Measurements from ENCODE around the gene GPR6. TPM values are rescaled to one million over a fixed set of nuclear protein-coding genes. Genes with fewer than 3 reads are reported as not detected.
A peak's percentile ranks its signal among the peaks of the same experiment; 100 is the strongest.

GPR6 gene
- polyA plus RNA-seq, 3 donors = not detected

GRCh38 chr6:110018486-110018885, 40.4 kb downstream of the GPR6 start:
- H2AFZ ChIP-seq (ENCODE audit: insufficient read depth, low read depth, low read length, poor library complexity, severe bottlenecking) = no peak overlapping the region
- DNase-seq = no peak
- WGBS (ENCODE audit: insufficient coverage) = 77% methylated on average over 3 of the region's 5 CpGs
- Mint-ChIP-seq H3K4me1 (peaks cover 7% of the 10 kb centered on the region), H3K27ac (no peak overlapping the region), H3K9me3 (peaks cover 0 to 3% (median 0%) of the 10 kb centered on the region in 7 donors), H3K4me3 (no peak overlapping the region), H3K27me3 (ENCODE audit: low read depth in 3 of 3) (peaks cover 0 to 2% (median 1%) of the 10 kb centered on the region in 3 donors), H3K36me3 (no peaks in the 10 kb centered on the region)
- H3K36me3 ChIP-seq (replicated peaks in 1 of 2; ENCODE audit: control insufficient read depth in 1 of 2, insufficient read depth in 2 of 2, low read length in 2 of 2) = no peaks in the 10 kb centered on the region
- H3K4me2 ChIP-seq (replicated peaks; ENCODE audit: extremely low read depth, low read length, poor library complexity, severe bottlenecking) = no peak overlapping the region
- no peaks in the 10 kb centered on the region for H3K79me2 ChIP-seq (ENCODE audit: insufficient read depth, low read length)
- H3K9ac ChIP-seq (ENCODE audit: insufficient read depth, low read length, poor library complexity, severe bottlenecking) = no peak overlapping the region
- H4K20me1 ChIP-seq (ENCODE audit: insufficient read depth, low read length) = no peaks in the 10 kb centered on the region
- intact Hi-C loops (cut with micrococcal nuclease) = no loop called here
- H3K27me3 ChIP-seq (ENCODE audit: control insufficient read depth in 2 of 2, insufficient read depth in 2 of 2, low read length in 2 of 2) = no peaks in the 10 kb centered on the region
- TF ChIP-seq CTCF (IDR thresholded peaks at IDR 0.05) = no peak
- H3K9me3 ChIP-seq (replicated peaks in 1 of 2; ENCODE audit: control insufficient read depth in 1 of 2, insufficient read depth in 1 of 2, low read length in 2 of 2) = no peaks in the 10 kb centered on the region
- H3K4me3 ChIP-seq (replicated peaks in 1 of 3; ENCODE audit: low read depth in 2 of 3, low read length in 3 of 3) = no peak overlapping the region
- H3K27ac ChIP-seq (ENCODE audit: low read depth in 1 of 2, low read length in 2 of 2) = no peak overlapping the region
- H3K4me1 ChIP-seq (ENCODE audit: control insufficient read depth in 1 of 2, insufficient read depth in 2 of 2, low read length in 2 of 2) = peaks cover 0 to 7% of the 10 kb centered on the region in 2 donors

- Histone ChIP-seq H3K9ac (ENCODE audit: insufficient read depth, low read length, poor library complexity, severe bottlenecking) (no peak overlapping the region), H3K36me3 (replicated peaks in 1 of 2; ENCODE audit: control insufficient read depth in 1 of 2, insufficient read depth in 2 of 2, low read length in 2 of 2) (no peaks in the 10 kb centered on the region), H3K79me2 (ENCODE audit: insufficient read depth, low read length) (no peaks in the 10 kb centered on the region), H2AFZ (ENCODE audit: insufficient read depth, low read depth, low read length, poor library complexity, severe bottlenecking) (peak overlapping the region; percentile 14), H4K20me1 (ENCODE audit: insufficient read depth, low read length) (no peaks in the 10 kb centered on the region), H3K27ac (ENCODE audit: low read depth in 1 of 2, low read length in 2 of 2) (no peak overlapping the region), H3K4me1 (ENCODE audit: control insufficient read depth in 1 of 2, insufficient read depth in 2 of 2, low read length in 2 of 2) (peaks cover 0 to 7% of the 10 kb centered on the region in 2 donors), H3K27me3 (ENCODE audit: control insufficient read depth in 2 of 2, insufficient read depth in 2 of 2, low read length in 2 of 2) (no peaks in the 10 kb centered on the region), H3K9me3 (replicated peaks in 1 of 2; ENCODE audit: control insufficient read depth in 1 of 2, insufficient read depth in 1 of 2, low read length in 2 of 2) (peaks cover 0 to 5% of the 10 kb centered on the region in 2 donors), H3K4me3 (replicated peaks in 1 of 3; ENCODE audit: low read depth in 2 of 3, low read length in 3 of 3) (no peak overlapping the region), H3K4me2 (replicated peaks; ENCODE audit: extremely low read depth, low read length, poor library complexity, severe bottlenecking) (no peak overlapping the region)
- H3K27me3 Mint-ChIP-seq (ENCODE audit: low read depth in 3 of 3) = peaks cover 0 to 2% (median 1%) of the 10 kb centered on the region in 3 donors
- TF ChIP-seq CTCF (IDR thresholded peaks at IDR 0.05) = no peak
- H3K4me3 Mint-ChIP-seq = no peak overlapping the region
- intact Hi-C loops (cut with micrococcal nuclease) = no loop called here
- WGBS (ENCODE audit: insufficient coverage) = 0% methylated on average over 1 of the region's 3 CpGs
- DNase-seq = peak in 2 of 3 donors; percentile 15 to 18
- peaks cover 7% of the 10 kb centered on the region for H3K4me1 Mint-ChIP-seq
- H3K36me3 Mint-ChIP-seq = no peaks in the 10 kb centered on the region
- H3K9me3 Mint-ChIP-seq = peaks cover 0 to 7% (median 3%) of the 10 kb centered on the region in 7 donors
- H3K27ac Mint-ChIP-seq = peak overlapping the region in 1 of 7 donors; percentile 30
Observed at GRCh38 chr6:110020888-110021287, 42.8 kb downstream of the GPR6 start.

Data from CD14-positive monocyte (primary cell).